ENCODE results near the gene FXYD5.

Gene FXYD5

DNA sequence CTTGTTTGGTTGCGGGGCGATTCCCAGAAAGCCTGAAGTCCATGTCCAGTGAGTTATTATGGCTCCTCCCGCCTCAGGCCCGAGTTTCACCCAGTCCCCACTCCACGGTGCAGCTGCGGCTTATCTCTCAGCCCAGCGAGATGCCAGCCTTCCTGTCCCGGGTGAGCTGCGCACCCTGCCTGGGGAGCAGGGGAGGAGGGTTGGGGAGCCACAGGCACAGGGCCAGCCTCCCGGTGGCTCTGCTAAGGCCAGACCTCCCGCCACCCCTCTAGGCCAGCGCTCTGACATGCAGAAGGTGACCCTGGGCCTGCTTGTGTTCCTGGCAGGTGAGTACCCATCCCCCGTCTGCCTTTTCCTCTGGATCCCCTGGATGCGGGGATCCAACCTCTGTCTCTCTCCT, 35.4 kb upstream of the FXYD5 start:
- Histone ChIP-seq H3K4me2 (peak overlapping the region; percentile 36; the same call in 1 of the 2 replicates), H3K27ac (no peak overlapping the region; the same call in 1 of the 2 replicates), H3K27me3 (no peaks in the 10 kb centered on the region), H3K4me1 (peaks cover 73% of the 10 kb centered on the region), H3K9ac (no peak overlapping the region), H3K9me3 (no peaks in the 10 kb centered on the region), H3K4me3 (no peak overlapping the region), H3K36me3 (no peaks in the 10 kb centered on the region), H4K20me1 (no peaks in the 10 kb centered on the region)
- no peak for TF ChIP-seq Cebpa-rat (IDR thresholded peaks at IDR 0.05)

GRCh38 chr19:35119578-35120155, 34.9 kb upstream of the FXYD5 start:
- H3K27ac ChIP-seq: peak overlapping the region; percentile 6; the same call in 1 of the 2 replicates
- no peak overlapping the region for H3K4me3 ChIP-seq
- H3K4me1 ChIP-seq: peaks cover 73% of the 10 kb centered on the region
- H3K36me3 ChIP-seq: no peaks in the 10 kb centered on the region
- no peak for TF ChIP-seq Cebpa-rat (IDR thresholded peaks at IDR 0.05)
- H3K9ac ChIP-seq: no peak overlapping the region
- H3K4me2 ChIP-seq: 0 out of 2 replicates have a peak overlapping the region, but pooled peaks have one; percentile 36
- no peaks in the 10 kb centered on the region for H3K27me3 ChIP-seq
- H3K9me3 ChIP-seq: no peaks in the 10 kb centered on the region
- no peaks in the 10 kb centered on the region for H4K20me1 ChIP-seq

DNA sequence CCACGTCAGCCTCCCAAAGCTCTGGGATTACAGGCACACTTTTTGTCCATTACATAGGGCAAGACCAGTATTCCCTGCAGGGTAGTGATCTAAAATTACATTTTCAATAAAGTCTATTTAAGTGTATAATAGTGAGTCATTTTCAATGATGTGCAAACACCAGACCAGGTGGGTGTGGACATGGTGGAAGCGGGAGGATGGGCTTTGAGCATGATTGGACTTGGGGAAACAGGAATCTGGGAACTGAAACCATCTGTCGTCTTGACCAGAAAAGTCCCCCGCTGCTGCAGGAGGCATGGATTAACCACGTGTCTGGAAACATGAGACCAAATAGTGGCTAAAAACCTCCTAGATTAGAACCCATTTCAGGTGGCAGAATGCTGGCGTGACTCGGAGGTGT, 34.0 kb upstream of the FXYD5 start:
- H3K27me3 ChIP-seq: no peaks in the 10 kb centered on the region
- no peak for TF ChIP-seq Cebpa-rat (IDR thresholded peaks at IDR 0.05)
- H3K27ac ChIP-seq: no peak overlapping the region
- no peaks in the 10 kb centered on the region for H3K9me3 ChIP-seq
- H4K20me1 ChIP-seq: no peaks in the 10 kb centered on the region
- H3K9ac ChIP-seq: no peak overlapping the region
- peaks cover 76% of the 10 kb centered on the region for H3K4me1 ChIP-seq
- no peaks in the 10 kb centered on the region for H3K36me3 ChIP-seq
- no peak overlapping the region for H3K4me3 ChIP-seq
- peak overlapping the region; percentile 33 for H3K4me2 ChIP-seq

DNA sequence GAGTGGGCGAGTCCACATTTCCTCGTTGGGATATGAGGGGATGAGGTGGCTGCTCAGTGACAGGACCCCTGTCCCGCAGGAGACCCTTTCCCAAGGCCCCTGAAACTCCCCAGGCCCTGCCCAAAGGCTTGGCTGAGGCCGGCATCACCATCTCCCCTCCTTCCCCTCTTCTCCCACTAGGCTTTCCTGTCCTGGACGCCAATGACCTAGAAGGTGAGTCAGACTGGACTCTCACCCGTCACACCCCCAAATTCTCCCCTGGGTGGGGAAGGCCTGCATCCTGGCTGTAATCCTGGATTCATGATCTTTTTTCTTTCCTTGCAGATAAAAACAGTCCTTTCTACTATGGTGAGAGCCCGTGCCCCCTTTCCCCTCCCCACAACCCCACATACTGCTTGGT, 33.6 kb upstream of the FXYD5 start:
- Histone ChIP-seq H3K4me1 (peaks cover 80% of the 10 kb centered on the region), H3K36me3 (no peaks in the 10 kb centered on the region), H3K4me2 (peak overlapping the region; percentile 33), H3K27ac (no peak overlapping the region), H3K27me3 (no peaks in the 10 kb centered on the region), H4K20me1 (no peaks in the 10 kb centered on the region), H3K9me3 (no peaks in the 10 kb centered on the region), H3K9ac (no peak overlapping the region), H3K4me3 (no peak overlapping the region)
- TF ChIP-seq Cebpa-rat (IDR thresholded peaks at IDR 0.05): no peak

DNA sequence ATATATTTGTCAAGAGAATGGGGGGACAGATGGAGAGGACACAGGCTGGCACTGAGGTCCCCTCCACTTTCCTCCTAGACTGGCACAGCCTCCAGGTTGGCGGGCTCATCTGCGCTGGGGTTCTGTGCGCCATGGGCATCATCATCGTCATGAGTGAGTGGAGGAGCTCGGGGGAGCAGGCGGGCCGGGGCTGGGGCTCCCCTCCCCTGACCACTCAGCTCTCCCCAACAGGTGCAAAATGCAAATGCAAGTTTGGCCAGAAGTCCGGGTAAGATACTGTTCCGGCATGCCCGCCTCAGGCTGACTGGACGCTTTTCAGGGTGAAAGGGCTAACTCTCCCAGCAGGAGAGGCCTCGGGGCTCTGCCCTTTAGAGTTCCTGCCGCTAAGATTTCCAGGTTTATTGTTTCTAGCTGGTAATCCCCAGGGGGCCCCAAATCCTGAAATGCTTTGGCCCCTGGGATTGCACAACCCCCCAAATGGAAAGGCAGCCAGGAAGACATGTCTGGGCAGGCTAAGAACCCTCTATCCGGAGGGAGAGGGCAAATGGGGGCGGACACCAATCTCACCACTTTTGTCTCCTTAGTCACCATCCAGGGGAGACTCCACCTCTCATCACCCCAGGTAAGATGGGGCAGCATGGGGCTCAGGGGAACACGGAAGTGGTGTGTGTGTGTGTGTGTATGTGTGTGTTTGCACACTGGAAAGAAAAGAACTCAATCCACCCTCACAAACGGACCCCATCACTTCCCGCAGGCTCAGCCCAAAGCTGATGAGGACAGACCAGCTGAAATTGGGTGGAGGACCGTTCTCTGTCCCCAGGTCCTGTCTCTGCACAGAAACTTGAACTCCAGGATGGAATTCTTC, 31.6 kb upstream of the FXYD5 start:
- Histone ChIP-seq H3K4me3 (no peak overlapping the region), H3K4me2 (peak overlapping the region; percentile 82), H4K20me1 (no peaks in the 10 kb centered on the region), H3K4me1 (peaks cover 89% of the 10 kb centered on the region), H3K27ac (no peak overlapping the region), H3K36me3 (no peaks in the 10 kb centered on the region), H3K9me3 (no peaks in the 10 kb centered on the region), H3K9ac (no peak overlapping the region), H3K27me3 (no peaks in the 10 kb centered on the region)
- no peak for TF ChIP-seq Cebpa-rat (IDR thresholded peaks at IDR 0.05)

- Histone ChIP-seq H4K20me1 (no peaks in the 10 kb centered on the region), H3K9me3 (no peaks in the 10 kb centered on the region), H3K4me2 (peak overlapping the region; percentile 82), H3K27ac (no peak overlapping the region), H3K4me1 (peaks cover 89% of the 10 kb centered on the region), H3K9ac (0 out of 2 replicates have a peak overlapping the region, but pooled peaks have one; percentile 25), H3K27me3 (no peaks in the 10 kb centered on the region), H3K4me3 (peak overlapping the region; percentile 63), H3K36me3 (no peaks in the 10 kb centered on the region)
- TF ChIP-seq Cebpa-rat (IDR thresholded peaks at IDR 0.05): no peak
Measured at GRCh38 chr19:35123573-35123972, 31.0 kb upstream of the FXYD5 start.

DNA sequence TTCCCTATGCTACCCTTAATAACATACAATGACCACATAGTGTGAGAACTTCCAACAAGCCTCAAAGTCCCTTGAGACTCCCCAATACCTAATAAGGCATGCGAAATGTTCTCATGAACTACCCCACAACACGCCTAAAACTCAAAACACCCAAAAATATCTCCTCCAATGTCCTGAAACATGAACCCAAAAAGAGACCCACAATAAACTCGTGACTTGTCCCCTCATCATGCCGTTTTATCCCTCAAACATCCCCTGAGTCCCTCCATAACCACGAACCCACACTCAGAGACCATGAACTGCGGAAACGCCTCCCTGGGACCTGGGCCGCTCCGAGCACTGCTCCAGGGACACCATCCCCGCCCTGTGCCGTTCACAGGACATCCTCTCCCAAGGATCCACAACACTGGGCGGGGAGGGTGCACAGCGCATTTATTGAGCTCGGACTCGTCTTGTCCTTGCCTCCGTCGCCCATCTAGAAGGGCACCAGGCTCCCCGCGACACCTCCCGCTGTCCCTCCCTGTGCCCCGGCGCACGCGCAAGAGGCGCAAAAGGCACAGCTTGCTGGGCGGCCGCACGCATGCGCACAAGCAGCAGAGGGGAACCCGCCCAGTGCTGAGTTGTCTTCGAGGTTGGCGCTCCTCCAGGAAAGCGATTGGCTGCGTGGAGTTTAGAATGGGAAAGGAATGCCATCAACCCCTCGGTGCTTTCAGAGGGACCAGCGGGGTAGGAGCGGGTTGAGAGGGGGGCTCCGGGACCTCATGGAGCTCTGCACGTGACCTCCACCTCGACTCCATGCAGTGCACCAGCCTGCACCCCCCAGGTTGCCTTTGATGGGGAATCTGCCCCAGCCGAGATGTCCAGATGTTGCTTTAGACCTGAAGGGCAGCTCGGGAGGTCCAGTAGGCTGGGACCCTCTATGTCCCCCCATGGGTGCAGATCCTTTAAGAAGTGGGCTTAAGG, 30.2 kb upstream of the FXYD5 start:
- H3K36me3 ChIP-seq: no peaks in the 10 kb centered on the region
- no peaks in the 10 kb centered on the region for H3K27me3 ChIP-seq
- H3K4me3 ChIP-seq: peak overlapping the region; percentile 63
- H3K9ac ChIP-seq: peak overlapping the region; percentile 25; the same call in 1 of the 2 replicates
- peaks cover 81% of the 10 kb centered on the region for H3K4me1 ChIP-seq
- no peak for TF ChIP-seq Cebpa-rat (IDR thresholded peaks at IDR 0.05)
- H3K27ac ChIP-seq: no peak overlapping the region
- H3K9me3 ChIP-seq: no peaks in the 10 kb centered on the region
- H3K4me2 ChIP-seq: peak overlapping the region; percentile 82
- no peaks in the 10 kb centered on the region for H4K20me1 ChIP-seq

GRCh38 chr19:35125270-35125717, 29.2 kb upstream of the FXYD5 start:
- no peaks in the 10 kb centered on the region for H4K20me1 ChIP-seq
- no peak for TF ChIP-seq Cebpa-rat (IDR thresholded peaks at IDR 0.05)
- H3K4me3 ChIP-seq: no peak overlapping the region
- H3K4me1 ChIP-seq: peaks cover 72% of the 10 kb centered on the region
- H3K9ac ChIP-seq: no peak overlapping the region
- peak overlapping the region; percentile 82 for H3K4me2 ChIP-seq
- no peaks in the 10 kb centered on the region for H3K9me3 ChIP-seq
- no peaks in the 10 kb centered on the region for H3K36me3 ChIP-seq
- no peak overlapping the region for H3K27ac ChIP-seq
- no peaks in the 10 kb centered on the region for H3K27me3 ChIP-seq
